ENCODE data around the gene HEATR3.

The HEATR3 gene

DNA sequence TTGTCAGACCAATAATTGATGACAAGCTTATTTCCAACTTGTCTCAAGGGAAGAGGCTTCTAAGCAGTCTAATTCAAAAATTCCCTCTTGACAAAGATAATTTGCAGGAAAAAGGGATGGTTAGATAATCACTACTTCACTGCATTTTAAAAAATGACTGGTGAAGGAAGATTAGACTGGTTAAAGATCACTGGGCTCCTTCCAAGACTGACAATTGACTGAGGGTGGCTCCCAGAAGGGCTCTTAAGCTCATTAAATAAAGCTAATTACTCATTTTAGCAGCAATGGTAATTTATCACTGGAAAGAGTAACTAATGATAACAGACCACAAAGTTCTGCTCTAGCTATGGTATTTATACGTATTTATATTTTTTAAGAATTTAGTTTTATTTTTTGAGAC is 4.4 kb upstream of the HEATR3 start:
- Histone ChIP-seq H4K20me1 (ENCODE audit: insufficient read depth, low read length, poor library complexity, severe bottlenecking) (no peaks in the 10 kb centered on the region), H3F3A (ENCODE audit: low read depth) (no peaks in the 10 kb centered on the region), H3K27me3 (ENCODE audit: insufficient read depth, low read length, poor library complexity, severe bottlenecking) (no peaks in the 10 kb centered on the region), H3K36me3 (ENCODE audit: insufficient read depth, low read length) (no peaks in the 10 kb centered on the region), H3K4me3 (ENCODE audit: low read length, poor library complexity, severe bottlenecking) (no peak overlapping the region), H3K4me1 (ENCODE audit: insufficient read depth, low read length, poor library complexity, severe bottlenecking) (peaks cover 3% of the 10 kb centered on the region), H3K9me3 (ENCODE audit: insufficient read depth, low read depth, low read length) (peaks cover 3% of the 10 kb centered on the region; the same call in 1 of the 2 replicates), H3K9ac (ENCODE audit: low read depth, low read length, poor library complexity, severe bottlenecking) (no peak overlapping the region), H3K79me2 (ENCODE audit: insufficient read depth, low read length) (no peaks in the 10 kb centered on the region), H3K9me2 (replicated peaks; ENCODE audit: low read depth, low read length) (no peaks in the 10 kb centered on the region), H2AFZ (ENCODE audit: low read length) (no peak overlapping the region), H3K4me2 (ENCODE audit: low read depth, low read length, poor library complexity, severe bottlenecking) (no peak overlapping the region)
- TF ChIP-seq EZH2phosphoT487 (IDR thresholded peaks at IDR 0.05; ENCODE audit: borderline replicate concordance): no peak
- TF ChIP-seq, protein P1, sequence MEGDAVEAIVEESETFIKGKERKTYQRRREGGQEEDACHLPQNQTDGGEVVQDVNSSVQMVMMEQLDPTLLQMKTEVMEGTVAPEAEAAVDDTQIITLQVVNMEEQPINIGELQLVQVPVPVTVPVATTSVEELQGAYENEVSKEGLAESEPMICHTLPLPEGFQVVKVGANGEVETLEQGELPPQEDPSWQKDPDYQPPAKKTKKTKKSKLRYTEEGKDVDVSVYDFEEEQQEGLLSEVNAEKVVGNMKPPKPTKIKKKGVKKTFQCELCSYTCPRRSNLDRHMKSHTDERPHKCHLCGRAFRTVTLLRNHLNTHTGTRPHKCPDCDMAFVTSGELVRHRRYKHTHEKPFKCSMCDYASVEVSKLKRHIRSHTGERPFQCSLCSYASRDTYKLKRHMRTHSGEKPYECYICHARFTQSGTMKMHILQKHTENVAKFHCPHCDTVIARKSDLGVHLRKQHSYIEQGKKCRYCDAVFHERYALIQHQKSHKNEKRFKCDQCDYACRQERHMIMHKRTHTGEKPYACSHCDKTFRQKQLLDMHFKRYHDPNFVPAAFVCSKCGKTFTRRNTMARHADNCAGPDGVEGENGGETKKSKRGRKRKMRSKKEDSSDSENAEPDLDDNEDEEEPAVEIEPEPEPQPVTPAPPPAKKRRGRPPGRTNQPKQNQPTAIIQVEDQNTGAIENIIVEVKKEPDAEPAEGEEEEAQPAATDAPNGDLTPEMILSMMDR (conservative IDR thresholded peaks at IDR 0.05; ENCODE audit: low read length): no peak

GRCh38 chr16:50065241-50065623 is 538 bp upstream of the HEATR3 start:
- Histone ChIP-seq H3K4me1 (ENCODE audit: insufficient read depth, low read length, poor library complexity, severe bottlenecking) (peaks cover 40% of the 10 kb centered on the region), H3K79me2 (ENCODE audit: insufficient read depth, low read length) (peaks cover 32% of the 10 kb centered on the region), H3K9me3 (ENCODE audit: insufficient read depth, low read depth, low read length) (no peaks in the 10 kb centered on the region), H3K9me2 (replicated peaks; ENCODE audit: low read depth, low read length) (no peaks in the 10 kb centered on the region), H3K4me2 (ENCODE audit: low read depth, low read length, poor library complexity, severe bottlenecking) (peak overlapping the region; percentile 78), H3F3A (ENCODE audit: low read depth) (no peaks in the 10 kb centered on the region), H3K36me3 (ENCODE audit: insufficient read depth, low read length) (no peaks in the 10 kb centered on the region; the same call in 1 of the 2 replicates), H2AFZ (ENCODE audit: low read length) (peak overlapping the region; percentile 76; the same call in 1 of the 2 replicates), H4K20me1 (ENCODE audit: insufficient read depth, low read length, poor library complexity, severe bottlenecking) (peaks cover 21% of the 10 kb centered on the region), H3K9ac (ENCODE audit: low read depth, low read length, poor library complexity, severe bottlenecking) (no peak overlapping the region), H3K4me3 (ENCODE audit: low read length, poor library complexity, severe bottlenecking) (peak overlapping the region; percentile 93), H3K27me3 (ENCODE audit: insufficient read depth, low read length, poor library complexity, severe bottlenecking) (no peaks in the 10 kb centered on the region)
- TF ChIP-seq, protein P1 (conservative IDR thresholded peaks at IDR 0.05; ENCODE audit: low read length): no peak
- no peak for TF ChIP-seq EZH2phosphoT487 (IDR thresholded peaks at IDR 0.05; ENCODE audit: borderline replicate concordance)

DNA sequence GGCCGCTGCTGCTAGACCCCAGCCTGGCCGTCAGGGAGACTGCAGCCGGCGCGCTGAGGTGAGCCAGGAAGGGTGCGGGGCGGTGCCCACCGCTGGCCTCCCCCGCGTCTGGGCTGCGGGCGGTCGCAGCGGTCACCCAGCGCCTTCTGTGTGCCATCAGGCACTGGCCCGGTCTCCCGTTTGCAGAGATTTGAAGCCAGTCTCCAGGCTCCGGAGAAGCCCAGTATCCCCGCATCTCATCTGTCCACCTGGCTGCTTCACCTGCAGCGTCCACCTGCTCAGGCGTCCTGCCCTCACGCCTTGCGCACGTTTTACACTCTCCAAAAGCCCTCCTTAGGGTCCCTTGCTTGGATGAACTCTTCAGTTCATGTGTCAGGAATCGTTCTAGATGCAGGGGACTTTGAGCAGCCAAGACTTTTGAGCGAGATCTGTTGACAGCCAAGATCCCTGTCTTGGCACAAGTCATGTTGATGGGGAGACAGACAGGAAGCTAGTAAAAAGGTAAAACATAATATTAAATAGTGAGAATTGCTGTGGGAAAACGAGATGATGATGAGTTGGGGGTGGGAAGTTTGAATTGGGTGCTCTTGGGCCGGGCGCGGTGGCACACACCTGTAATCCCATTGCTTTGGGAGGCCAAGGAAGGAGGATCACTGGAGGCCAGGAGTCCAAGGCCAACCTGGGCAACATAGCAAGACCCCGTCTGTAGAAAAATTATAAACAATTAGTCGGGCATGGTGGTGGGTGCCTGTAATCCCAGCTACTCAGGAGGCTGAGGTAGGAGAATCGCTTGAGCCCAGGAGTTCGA is 916 bp downstream of the HEATR3 start:
- Histone ChIP-seq H3K9me2 (replicated peaks; ENCODE audit: low read depth, low read length) (no peaks in the 10 kb centered on the region), H2AFZ (ENCODE audit: low read length) (peak overlapping the region; percentile 98; the same call in 1 of the 2 replicates), H3K4me2 (ENCODE audit: low read depth, low read length, poor library complexity, severe bottlenecking) (peak overlapping the region; percentile 96), H3F3A (ENCODE audit: low read depth) (peaks cover 4% of the 10 kb centered on the region; the same call in 1 of the 2 replicates), H4K20me1 (ENCODE audit: insufficient read depth, low read length, poor library complexity, severe bottlenecking) (peaks cover 33% of the 10 kb centered on the region), H3K4me1 (ENCODE audit: insufficient read depth, low read length, poor library complexity, severe bottlenecking) (peaks cover 54% of the 10 kb centered on the region), H3K4me3 (ENCODE audit: low read length, poor library complexity, severe bottlenecking) (peak overlapping the region; percentile 93), H3K36me3 (ENCODE audit: insufficient read depth, low read length) (no peaks in the 10 kb centered on the region; the same call in 1 of the 2 replicates), H3K79me2 (ENCODE audit: insufficient read depth, low read length) (peaks cover 36% of the 10 kb centered on the region), H3K9me3 (ENCODE audit: insufficient read depth, low read depth, low read length) (no peaks in the 10 kb centered on the region), H3K9ac (ENCODE audit: low read depth, low read length, poor library complexity, severe bottlenecking) (peak overlapping the region; percentile 82), H3K27me3 (ENCODE audit: insufficient read depth, low read length, poor library complexity, severe bottlenecking) (no peaks in the 10 kb centered on the region)
- no peak for TF ChIP-seq EZH2phosphoT487 (IDR thresholded peaks at IDR 0.05; ENCODE audit: borderline replicate concordance)
- TF ChIP-seq, protein P1 (conservative IDR thresholded peaks at IDR 0.05; ENCODE audit: low read length): no peak
